AG20443 (cell line): ENCODE results near the gene LRP1.

Source experiments
- DNase-seq: peaks from one replicate; pipeline ENCODE4 v3.0.0; 2012; ENCODE audit warnings: low spot score, mixed read lengths

Gene LRP1

DNA sequence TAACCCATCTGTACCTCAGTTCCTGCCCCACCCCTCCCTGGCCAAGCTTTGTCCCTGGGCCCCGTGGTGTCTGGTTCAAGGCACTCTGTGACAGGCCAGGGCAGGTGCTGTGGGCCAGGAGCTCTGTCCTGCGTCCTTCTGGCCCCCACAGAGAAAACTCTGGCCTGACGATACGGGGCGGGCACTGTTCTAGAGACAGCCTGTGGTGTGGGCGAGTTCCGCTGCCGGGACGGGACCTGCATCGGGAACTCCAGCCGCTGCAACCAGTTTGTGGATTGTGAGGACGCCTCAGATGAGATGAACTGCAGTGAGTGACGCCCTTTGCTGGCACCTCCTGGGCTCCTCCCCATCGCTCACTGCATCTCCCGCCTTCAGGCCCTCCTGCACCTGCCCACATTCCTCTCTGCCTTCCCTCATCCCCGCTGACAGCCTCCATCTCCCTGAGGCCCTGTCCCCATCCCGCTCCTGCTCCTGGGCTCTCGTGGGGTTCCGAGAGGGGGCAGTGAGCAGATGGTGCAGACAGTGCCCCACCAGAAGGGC lies 65.5 kb downstream of the LRP1 start:
- no peak for DNase-seq

GRCh38 chr12:57194253-57194652 lies 66.0 kb downstream of the LRP1 start:
- DNase-seq: no peak

DNA sequence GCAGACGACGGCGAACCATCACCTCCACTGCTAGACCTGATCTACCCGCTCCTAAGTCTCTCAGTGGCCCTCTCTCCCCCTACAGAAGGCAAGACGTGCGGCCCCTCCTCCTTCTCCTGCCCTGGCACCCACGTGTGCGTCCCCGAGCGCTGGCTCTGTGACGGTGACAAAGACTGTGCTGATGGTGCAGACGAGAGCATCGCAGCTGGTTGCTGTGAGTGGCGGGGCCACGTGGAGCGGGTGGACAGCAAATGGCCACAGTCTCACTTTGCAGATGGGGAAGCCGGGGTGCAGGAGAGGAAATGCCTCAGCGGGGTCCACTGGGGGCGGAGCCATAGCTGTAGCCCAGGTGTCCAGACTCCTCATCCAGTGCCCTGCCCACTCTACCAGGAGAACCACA lies 66.9 kb downstream of the LRP1 start:
- no peak for DNase-seq

GRCh38 chr12:57195611-57196371 lies 67.5 kb downstream of the LRP1 start:
- no peak for DNase-seq

- no peak for DNase-seq
Measured at GRCh38 chr12:57196439-57196838, 68.2 kb downstream of the LRP1 start.

DNA sequence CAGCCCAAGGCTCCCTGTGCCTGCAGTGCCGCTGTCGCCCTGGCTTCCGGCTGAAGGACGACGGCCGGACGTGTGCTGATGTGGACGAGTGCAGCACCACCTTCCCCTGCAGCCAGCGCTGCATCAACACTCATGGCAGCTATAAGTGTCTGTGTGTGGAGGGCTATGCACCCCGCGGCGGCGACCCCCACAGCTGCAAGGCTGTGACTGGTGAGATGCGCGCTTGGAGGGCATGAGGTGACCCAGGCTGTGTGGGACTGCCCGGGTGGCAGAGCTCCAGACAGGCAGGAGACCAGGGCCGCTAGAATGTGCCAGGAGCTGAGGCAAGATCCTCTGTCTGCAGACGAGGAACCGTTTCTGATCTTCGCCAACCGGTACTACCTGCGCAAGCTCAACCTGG lies 68.7 kb downstream of the LRP1 start:
- DNase-seq: no peak

- DNase-seq: no peak
Measured at GRCh38 chr12:57198329-57198728, 70.0 kb downstream of the LRP1 start.

GRCh38 chr12:57199191-57199590 lies 70.9 kb downstream of the LRP1 start:
- no peak for DNase-seq

DNA sequence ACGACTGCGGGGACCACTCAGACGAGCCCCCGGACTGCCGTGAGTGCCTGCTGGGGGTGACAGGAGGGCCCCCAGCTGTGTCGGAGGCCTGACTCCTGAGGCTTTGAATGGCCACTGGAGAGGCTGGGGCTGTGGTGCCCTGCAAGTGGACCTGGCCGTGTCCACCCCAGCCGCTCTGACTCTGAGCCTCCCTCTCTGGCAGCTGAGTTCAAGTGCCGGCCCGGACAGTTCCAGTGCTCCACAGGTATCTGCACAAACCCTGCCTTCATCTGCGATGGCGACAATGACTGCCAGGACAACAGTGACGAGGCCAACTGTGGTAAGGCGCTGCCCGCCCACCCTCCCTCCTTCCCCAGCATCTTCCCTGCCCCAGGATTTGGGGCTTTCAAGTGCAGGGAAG lies 72.2 kb downstream of the LRP1 start:
- DNase-seq: no peak

DNA sequence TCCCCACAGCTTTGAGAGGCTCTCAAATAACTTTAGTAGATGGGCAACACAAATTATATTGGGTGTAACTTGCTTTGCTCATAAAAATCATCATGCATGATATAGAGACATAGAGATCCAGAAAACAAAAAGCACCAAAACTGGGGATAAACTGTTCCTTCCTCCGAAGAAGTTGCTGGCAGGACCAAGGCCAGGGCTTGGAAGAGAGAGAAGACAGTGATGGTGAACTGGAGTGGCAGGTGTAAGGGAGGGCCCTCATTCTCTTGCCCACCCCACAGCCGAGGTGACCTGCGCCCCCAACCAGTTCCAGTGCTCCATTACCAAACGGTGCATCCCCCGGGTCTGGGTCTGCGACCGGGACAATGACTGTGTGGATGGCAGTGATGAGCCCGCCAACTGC lies 72.9 kb downstream of the LRP1 start:
- no peak for DNase-seq

- no peak for DNase-seq
Measured at GRCh38 chr12:57201631-57202030, 73.3 kb downstream of the LRP1 start.

- no peak for DNase-seq
Measured at GRCh38 chr12:57202321-57202720, 74.0 kb downstream of the LRP1 start.

DNA sequence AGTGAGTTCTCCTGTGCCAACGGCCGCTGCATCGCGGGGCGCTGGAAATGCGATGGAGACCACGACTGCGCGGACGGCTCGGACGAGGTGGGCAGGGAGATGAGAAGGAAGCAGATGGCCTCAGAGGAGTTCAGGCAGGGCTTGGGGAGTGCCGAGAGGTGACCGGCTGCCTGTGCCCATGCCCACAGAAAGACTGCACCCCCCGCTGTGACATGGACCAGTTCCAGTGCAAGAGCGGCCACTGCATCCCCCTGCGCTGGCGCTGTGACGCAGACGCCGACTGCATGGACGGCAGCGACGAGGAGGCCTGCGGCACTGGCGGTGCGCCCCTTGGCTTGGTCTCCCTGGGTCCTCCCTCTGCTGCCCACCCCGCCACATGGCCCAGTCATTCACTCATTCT lies 74.9 kb downstream of the LRP1 start:
- no peak for DNase-seq

- DNase-seq: no peak
Measured at GRCh38 chr12:57203791-57204190, 75.5 kb downstream of the LRP1 start.

GRCh38 chr12:57204454-57204853 lies 76.2 kb downstream of the LRP1 start:
- no peak for DNase-seq

- DNase-seq: no peak
Measured at GRCh38 chr12:57205186-57205585, 76.9 kb downstream of the LRP1 start.

GRCh38 chr12:57205931-57206330 lies 77.6 kb downstream of the LRP1 start:
- no peak for DNase-seq

DNA sequence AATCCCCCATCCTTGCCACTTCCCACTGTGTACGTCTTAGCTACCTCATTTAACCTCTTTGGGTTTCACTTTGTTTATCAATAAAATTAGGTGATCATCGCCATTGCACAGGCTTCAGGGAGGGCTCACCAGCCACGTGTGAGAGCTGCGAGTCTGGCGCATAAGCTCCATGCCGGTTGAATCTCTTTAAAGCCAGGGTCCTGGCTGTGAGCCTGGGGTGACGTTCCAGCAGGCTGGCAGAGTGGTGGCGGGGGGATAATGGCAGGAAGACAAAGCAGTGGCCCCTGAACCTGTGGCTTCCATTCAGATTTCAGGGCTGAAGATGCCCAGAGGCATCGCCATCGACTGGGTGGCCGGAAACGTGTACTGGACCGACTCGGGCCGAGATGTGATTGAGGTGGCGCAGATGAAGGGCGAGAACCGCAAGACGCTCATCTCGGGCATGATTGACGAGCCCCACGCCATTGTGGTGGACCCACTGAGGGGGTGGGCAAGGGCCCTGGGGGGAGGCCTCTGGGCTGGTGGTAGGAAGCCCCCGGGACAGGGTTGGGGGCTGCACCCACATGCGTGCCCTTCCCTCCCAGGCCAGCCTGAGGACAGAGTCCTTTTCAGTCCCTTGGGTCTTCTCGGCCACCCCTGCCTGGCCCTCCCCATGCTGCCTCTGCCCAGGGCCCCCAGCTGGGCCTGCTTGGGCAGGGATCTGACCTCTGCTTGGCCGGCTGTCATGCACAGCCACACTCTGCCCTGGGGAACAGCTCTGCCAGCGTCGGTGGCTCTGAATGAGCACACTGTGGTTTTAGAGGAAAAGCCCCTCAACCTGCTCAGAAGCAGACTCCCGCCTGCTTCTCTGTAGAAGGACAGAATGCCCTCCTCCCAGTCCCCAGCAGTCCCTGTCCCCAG lies 79.7 kb downstream of the LRP1 start:
- no peak for DNase-seq

GRCh38 chr12:57208631-57209282 lies 80.5 kb downstream of the LRP1 start:
- no peak for DNase-seq

DNA sequence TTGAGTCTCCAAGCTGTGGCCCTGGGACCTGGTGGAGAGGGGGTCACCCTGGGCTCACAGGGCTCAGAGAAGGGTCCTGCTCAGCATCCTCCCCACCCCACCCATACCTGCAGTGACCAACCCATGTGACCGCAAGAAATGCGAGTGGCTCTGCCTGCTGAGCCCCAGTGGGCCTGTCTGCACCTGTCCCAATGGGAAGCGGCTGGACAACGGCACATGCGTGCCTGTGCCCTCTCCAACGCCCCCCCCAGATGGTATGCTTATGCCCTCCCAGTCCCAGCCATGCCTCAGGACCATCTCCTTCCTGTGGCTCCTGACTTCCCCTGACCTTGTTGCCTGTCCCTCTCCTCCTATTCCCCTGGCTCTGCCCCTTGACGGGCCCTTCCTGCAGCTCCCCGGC lies 81.6 kb downstream of the LRP1 start:
- no peak for DNase-seq

DNA sequence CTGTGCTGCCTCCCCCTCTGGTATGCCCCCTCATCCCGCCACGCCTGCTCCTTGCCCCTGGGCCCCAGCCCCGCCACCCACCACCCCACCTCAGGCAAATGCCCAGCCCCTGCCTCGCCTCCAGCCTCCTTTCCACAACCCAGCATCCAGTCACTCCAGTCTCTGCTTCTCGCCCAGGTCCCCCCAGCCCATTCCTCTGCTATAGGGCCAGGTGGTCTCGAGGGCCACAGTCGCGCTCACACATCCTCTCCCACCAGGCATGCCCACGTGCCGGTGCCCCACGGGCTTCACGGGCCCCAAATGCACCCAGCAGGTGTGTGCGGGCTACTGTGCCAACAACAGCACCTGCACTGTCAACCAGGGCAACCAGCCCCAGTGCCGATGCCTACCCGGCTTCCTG lies 82.2 kb downstream of the LRP1 start:
- DNase-seq: no peak

DNA sequence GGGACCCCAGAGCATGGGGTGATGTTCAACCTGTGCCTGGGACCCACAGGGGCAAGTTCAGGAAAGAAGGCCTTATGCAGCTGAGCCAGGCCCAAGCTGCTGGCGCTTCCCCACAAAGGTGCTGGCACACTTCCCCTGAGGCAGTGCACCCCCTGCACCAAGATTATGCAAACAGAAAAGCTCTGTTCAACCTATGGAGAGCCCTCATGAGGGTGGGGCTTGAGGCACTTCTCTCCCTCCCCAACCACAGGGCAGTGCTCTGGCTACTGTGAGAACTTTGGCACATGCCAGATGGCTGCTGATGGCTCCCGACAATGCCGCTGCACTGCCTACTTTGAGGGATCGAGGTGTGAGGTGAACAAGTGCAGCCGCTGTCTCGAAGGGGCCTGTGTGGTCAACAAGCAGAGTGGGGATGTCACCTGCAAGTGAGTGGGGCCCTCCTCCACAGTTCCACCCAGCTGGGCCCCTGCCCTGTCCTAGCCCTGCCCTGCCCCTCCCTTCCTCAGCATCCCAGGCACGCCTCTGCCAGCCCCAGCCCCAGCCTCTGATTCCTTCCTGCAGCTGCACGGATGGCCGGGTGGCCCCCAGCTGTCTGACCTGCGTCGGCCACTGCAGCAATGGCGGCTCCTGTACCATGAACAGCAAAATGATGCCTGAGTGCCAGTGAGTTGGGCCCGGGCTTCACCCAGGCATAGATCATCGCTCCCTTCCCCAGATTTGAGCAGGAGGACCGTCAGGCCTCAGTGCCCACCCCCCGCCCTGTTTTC lies 82.8 kb downstream of the LRP1 start:
- DNase-seq: no peak
